Stimulated activated naive CD4-positive, alpha-beta T cell (primary cell): ENCODE results near the gene NUCKS1.
"Not testable (repeated sequence)": the region's sequence is repeated elsewhere in the genome, so short reads cannot be mapped to it uniquely, and the experiment has no call there.

Source experiments
- DNase-seq, 6 experiments: peaks; one replicate each; lab custom pipeline; 2025; lab: John Stamatoyannopoulos, UW

Gene NUCKS1

DNA sequence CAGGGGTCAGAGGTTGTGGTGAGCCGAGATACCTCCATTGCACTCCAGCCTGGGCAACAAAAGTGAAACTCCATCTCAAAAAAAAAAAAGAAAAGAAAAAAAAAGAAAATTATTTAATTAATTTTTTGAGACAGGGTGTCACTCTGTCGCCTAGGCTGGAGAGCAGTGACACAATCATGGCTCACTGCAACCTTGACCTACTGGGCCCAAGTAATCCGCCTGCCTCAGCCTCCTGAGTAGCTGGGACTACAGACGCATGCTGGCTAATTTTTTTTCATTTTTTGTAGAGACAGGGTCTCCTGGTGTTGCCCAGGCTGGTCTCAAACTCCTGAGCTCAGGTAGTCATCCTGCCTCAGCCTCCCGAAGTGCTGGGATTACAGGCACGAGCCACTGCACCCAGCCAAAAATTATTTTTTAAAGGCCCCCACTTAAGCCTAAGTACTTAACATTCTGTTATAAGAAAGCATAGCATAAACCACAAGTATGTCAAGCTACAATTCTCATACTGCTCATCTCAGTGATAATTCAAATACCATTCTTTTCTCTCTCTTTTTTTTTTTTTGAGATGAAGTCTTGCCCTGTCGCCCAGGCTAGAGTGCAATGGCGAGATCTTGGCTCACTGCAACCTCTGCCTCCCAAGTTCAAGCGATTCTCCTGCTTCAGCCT is 19.9 kb downstream of the NUCKS1 start:
- DNase-seq = no peak

- DNase-seq = no peak
Measured at GRCh38 chr1:205726619-205727125, 23.3 kb downstream of the NUCKS1 start.

DNA sequence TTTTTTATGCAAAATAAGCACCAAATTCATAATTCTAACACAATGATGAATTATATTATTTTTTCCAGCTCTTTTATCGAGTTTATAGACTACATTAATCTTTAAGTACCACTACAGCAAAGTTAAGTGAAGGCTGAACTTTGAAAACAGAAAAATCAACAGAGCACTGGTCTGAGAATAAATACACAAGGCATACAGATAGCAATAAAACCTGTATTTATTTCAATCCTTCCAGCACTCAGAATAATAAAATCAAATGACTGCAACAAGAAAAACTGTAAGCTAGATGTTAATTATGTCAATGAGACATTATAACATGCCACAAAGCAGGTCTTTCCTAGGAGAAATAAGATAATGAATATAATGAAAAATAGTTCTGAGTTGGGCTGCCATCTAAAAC is 24.5 kb downstream of the NUCKS1 start:
- DNase-seq = no peak

DNA sequence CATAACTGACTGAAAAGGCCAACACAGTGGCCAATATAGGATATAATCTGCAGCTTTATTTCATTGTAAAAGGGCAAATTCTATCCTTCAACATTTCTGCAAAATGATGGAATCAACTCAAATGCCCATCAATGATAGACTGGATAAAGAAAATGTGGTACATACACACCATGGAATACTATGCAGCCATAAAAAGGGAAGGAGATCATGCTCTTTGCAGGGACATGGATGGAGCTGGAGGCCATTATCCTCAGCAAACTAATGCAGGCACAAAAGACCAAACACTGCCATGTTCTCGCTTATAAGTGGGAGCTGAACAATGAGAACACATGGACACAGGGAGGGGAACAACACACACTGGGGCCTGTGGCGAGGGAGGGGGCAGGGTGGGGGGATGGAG is 29.2 kb downstream of the NUCKS1 start:
- DNase-seq = not testable (repeated sequence)

- DNase-seq = no peak
Measured at GRCh38 chr1:205719762-205720161, 30.2 kb downstream of the NUCKS1 start.

GRCh38 chr1:205719015-205719414 is 31.0 kb downstream of the NUCKS1 start:
- DNase-seq = no peak

GRCh38 chr1:205716371-205717132 is 33.4 kb downstream of the NUCKS1 start:
- no peak for DNase-seq

GRCh38 chr1:205715628-205716027 is 34.4 kb downstream of the NUCKS1 start:
- no peak for DNase-seq

DNA sequence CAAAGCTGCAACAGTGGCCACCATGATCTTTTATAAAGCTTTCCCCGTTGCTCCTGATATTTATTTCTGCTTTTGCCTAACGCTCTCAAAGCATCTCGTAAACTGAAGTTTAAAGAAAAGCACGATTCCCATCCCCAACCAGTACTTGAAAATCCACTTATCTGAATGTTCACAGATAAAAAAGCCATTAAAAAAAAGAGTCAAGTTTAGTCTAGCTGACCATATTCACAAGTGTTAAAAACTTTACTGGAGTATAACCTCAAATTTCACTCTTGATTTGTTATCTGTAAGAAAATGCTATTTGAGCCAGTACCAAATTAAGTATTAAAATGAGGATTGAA is 35.1 kb downstream of the NUCKS1 start:
- DNase-seq = no peak

- DNase-seq = no peak
Measured at GRCh38 chr1:205714190-205714905, 35.6 kb downstream of the NUCKS1 start.

DNA sequence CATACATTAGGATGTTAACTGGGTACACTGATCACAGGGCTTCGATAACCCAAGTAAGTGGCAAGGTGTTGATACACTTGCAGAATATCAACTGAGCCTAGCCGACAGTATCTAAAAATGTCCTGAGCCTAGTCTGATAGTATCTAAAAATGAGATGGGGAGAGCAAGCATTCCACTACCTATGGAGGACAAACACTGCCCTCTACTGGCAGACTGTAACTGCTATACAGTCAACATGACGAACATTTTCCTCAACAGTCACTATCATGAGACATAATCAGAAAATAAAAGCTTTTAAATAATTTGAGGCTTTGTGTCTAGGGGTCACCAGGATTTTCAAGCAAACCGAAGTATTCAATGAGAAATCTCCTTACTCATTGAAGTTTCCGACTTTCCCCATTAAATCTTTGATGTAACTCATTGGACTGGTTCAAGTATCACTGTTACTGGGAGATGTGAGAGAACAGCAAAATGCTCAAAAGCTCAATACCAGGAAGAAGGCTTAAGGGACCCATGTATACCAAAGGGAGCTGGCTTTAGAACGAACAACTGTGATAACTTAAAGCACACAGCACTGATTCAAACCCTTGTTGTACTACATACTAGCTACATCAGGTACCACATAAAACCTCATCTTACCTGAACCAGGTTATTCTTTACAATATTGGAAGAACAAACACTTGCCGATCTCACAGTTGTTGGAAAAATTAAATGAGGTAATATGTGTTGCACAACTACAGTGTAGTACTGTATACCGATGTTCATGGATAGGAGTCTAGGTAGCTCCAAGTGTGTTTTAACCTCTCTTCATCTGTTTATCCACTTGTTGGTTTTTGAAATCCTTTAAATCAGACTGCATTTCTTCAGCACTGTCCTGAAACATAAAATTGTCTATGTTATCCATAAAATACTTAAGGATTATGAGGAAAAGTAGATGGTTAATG is 38.6 kb downstream of the NUCKS1 start:
- peak in 5 of 6 experiments; percentile 19 to 69 (median 46) for DNase-seq

GRCh38 chr1:205710201-205711062 is 39.5 kb downstream of the NUCKS1 start:
- DNase-seq = no peak

DNA sequence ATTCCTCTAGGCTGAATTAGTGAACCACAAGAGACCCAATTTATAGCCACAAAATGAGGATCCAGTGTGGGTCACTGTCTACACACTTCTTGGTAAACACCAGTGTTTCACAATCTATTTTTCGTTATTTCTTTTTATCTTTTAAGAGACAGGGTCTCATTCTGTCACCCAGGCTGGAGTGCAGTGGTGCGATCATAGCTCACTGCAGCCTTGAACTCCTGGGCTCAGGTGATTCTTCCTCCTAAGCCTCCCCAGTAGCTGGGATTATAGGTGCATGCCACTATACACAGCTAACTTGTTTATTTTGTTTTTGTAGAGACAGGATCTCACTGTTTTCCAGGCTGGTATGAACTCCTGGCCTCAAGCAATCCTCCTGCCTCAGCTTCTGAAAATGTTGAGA is 40.3 kb downstream of the NUCKS1 start:
- no peak for DNase-seq

DNA sequence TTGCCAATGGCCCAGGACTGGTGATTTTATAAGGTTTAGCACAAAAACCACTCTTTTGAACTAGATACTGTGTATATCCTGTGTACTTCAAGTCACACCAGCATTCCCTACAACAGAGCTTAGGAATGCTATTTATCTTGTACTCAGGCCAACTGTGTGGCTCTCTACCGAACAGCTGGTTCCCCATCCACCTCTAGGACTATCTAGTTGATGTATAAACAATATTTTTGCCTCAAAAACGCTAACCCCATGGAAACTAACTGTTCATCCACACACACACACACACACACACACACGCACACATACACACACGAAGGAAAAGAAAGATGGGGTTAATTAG is 41.0 kb downstream of the NUCKS1 start:
- no peak for DNase-seq

GRCh38 chr1:205706601-205707502 is 43.1 kb downstream of the NUCKS1 start:
- no peak for DNase-seq

DNA sequence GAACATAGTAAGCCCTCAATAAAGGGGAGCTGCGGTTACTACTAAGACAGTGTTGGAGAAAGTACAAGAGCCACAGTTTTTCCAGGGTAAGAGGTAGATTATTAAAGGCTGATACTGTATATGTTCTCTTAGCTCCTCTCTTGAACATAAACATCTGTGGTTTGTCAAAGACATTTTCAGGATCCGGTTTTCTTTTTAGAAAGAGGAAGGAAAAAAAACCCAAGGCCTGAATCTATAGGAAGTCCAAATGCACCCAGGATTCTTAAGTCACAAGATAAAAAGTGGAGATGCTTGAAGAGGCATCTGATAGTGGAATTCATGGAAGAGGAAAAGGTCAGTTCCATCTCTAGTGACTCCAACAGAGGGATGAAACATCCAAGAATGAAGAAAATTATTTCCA is 45.1 kb downstream of the NUCKS1 start:
- DNase-seq = no peak

DNA sequence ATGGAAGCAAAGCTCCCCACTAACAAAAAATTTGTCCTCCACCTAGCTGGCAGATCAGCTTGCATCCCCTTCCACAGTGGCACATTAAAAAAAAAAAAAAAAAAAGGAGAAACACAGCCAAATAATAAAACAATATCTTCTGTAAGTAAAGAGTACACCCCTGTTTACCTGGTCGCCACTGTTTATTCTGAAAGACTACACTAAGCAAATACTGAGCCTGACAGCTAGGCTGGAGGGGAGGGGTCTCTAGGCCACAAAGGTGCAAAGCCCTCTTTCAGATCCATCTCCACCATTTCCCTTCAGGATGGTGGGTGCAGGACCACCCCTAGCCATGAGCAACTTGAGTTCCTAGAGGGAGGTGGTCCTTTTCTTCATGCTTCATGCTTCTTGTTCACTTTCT is 46.9 kb downstream of the NUCKS1 start:
- DNase-seq = no peak

DNA sequence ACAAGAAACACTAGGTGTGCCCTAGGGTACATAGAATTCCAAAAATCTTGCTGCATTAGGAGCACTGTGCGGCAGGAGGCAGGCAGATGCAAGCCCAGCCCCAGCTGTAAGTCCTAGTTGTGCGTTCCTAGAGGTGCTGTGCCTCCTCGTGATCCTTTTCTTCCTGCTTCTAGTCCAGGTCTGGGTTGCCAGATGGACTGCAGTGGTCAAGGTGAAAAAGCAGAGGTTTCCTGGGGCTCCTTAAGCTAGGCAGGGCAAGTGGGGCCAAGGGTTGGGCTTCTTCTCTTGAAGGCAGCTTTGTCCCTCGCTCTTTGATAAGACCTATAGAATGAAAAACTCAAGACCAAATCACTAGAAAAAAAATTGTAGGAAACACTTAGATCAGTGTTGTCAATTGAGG is 48.1 kb downstream of the NUCKS1 start:
- DNase-seq = no peak

DNA sequence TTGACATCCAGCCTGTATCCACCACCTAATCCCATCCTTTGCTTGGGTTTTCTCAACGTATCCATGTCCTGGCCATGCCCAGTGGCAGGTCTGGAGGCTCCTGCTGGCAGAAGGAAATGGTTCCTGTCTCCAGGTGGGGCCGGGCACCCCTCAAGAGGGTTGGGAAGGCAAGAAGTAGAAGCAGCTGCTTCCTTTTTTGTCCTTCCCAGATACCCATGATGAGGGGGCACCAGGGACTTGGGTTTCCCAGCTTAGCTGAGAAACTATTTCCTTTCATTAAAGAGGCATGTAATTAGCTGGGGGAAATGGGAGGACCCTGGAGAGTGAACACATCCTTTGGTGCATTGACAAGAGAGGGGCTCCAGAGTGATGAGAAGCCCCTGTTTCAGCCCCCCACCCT is 48.6 kb downstream of the NUCKS1 start:
- no peak for DNase-seq

DNA sequence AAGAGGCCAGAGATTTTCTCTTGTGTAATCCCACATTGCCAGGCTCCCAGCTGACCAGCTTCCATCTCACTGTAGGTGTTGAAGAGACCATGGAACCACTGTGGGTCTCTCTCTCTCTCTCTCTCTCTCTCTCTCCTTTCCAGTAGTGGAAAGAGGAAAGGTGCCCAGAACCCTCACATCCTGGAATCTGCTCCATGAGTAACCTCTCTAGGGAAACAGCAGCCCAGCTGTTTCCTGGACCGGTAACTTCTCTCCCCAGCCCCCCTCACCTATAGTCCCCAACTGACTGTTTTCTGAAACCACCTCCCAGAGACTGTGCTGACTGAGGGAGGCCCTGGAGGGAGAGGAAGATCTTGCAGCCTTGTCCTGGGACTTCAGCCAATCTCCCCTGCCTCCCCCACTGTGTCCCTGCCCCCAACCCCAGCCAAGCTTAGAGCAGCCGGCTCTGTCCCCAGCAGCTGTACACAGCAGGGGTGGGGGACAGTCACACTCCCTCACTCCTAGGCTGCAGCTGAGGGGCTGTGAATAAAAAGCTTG is 49.0 kb downstream of the NUCKS1 start:
- no peak for DNase-seq
